PC-9 (cell line): Measurements from ENCODE around the gene XRCC3. TPM values are rescaled to one million over a fixed set of nuclear protein-coding genes. Genes with fewer than 3 reads are reported as not detected.

Experiments
- BruUV-seq: library from RNA; stranded (reverse); fragments of 400-500 nt; replicated peaks from 2 replicates; lab custom pipeline; 2021; lab: Mats Ljungman, UMichigan
- CTCF ChIA-PET: fragments of 300-600 bp; sonication (Branson Sonifier 250); formaldehyde crosslinking; loops from one replicate; lab custom pipeline; 2022; ENCODE audit warnings: antibody characterized with exemption; lab: Charles Lee
- POLR2A ChIA-PET: fragments of 300-600 bp; sonication (Branson Sonifier 250); formaldehyde crosslinking; loops from one replicate; lab custom pipeline; 2022; ENCODE audit warnings: antibody characterized with exemption; ENCODE audit not compliant: unreplicated experiment; lab: Charles Lee
- DNase-seq, 2 experiments: peaks; one replicate each; pipeline versions ENCODE4 v3.0.0 to v3.0.0-alpha.2; 2015 to 2022; ENCODE audit warnings: mixed read lengths in 1 of 2
- H2AFZ ChIP-seq: fragments of 200-600 bp; sonication (generic); 2 replicates; pipeline ENCODE4 v1.8.1; 2017; ENCODE audit warnings: antibody characterized with exemption
- H3F3A ChIP-seq: fragments of 200-600 bp; sonication (generic); 2 replicates; pipeline ENCODE4 v1.8.1; 2017; ENCODE audit warnings: antibody characterized with exemption, mild to moderate bottlenecking, low read depth; ENCODE audit not compliant: insufficient read depth
- H3K27ac ChIP-seq: fragments of 200-600 bp; sonication (generic); 2 replicates; pipeline ENCODE4 v1.6.1; 2016; ENCODE audit warnings: mixed run types
- H3K27me3 ChIP-seq: fragments of 200-600 bp; sonication (generic); 2 replicates; pipeline ENCODE4 v1.6.1; 2016; ENCODE audit warnings: low read depth, mixed run types; ENCODE audit not compliant: insufficient read depth
- H3K36me3 ChIP-seq: fragments of 200-600 bp; sonication (generic); 2 replicates; pipeline ENCODE4 v1.6.1; 2016; ENCODE audit warnings: low read depth, mixed run types
- H3K4me1 ChIP-seq: fragments of 200-600 bp; sonication (generic); replicated peaks from 2 replicates; pipeline ENCODE4 v1.6.1; 2016; ENCODE audit warnings: mixed run types; ENCODE audit not compliant: insufficient read depth
- H3K4me2 ChIP-seq: fragments of 200-600 bp; sonication (generic); 2 replicates; pipeline ENCODE4 v1.6.1; 2017; ENCODE audit warnings: mixed run types
- H3K4me3 ChIP-seq: fragments of 200-600 bp; sonication (generic); 2 replicates; pipeline ENCODE4 v1.6.1; 2016; ENCODE audit warnings: mixed run types
- H3K79me2 ChIP-seq: fragments of 200-600 bp; sonication (generic); 2 replicates; pipeline ENCODE4 v1.6.1; 2017; ENCODE audit warnings: low read depth, mixed run types
- H3K9me2 ChIP-seq: fragments of 200-600 bp; sonication (generic); 2 replicates; pipeline ENCODE4 v1.8.1; 2017; ENCODE audit warnings: mild to moderate bottlenecking; ENCODE audit not compliant: insufficient read depth
- H3K9me3 ChIP-seq: fragments of 200-600 bp; sonication (generic); 2 replicates; pipeline ENCODE4 v1.8.1; 2016; ENCODE audit warnings: low read depth; ENCODE audit not compliant: insufficient read depth
- H4K20me1 ChIP-seq: fragments of 200-600 bp; sonication (generic); 2 replicates; pipeline ENCODE4 v1.8.1; 2017; ENCODE audit not compliant: insufficient read depth
- EZH2 ChIP-seq: fragments of 200-600 bp; sonication (generic); IDR thresholded peaks from 2 replicates; pipeline ENCODE4 v1.8.0; 2017; ENCODE audit warnings: antibody characterized with exemption, low read depth
- intact Hi-C: fragments of 100-400 bp; cut with micrococcal nuclease; formaldehyde crosslinking; loops from one replicate; pipeline ENCODE4 v1.10.0; 2022; ENCODE audit not compliant: unreplicated experiment
- total RNA-seq: library from RNA; stranded (reverse); gene quantifications from 2 replicates; pipeline ENCODE4 v1.2.3, GENCODE V29; 2021
- TF ChIP-seq, protein P1 (sequence below): fragments of 200-600 bp; sonication (generic); conservative IDR thresholded peaks from 2 replicates; pipeline ENCODE4 v1.6.1; 2017; ENCODE audit warnings: mixed run types, antibody characterized with exemption, mild to moderate bottlenecking, moderate library complexity

The XRCC3 gene
- total RNA-seq, 1 experiment from 2014 or later, result 65.1 TPM

DNA sequence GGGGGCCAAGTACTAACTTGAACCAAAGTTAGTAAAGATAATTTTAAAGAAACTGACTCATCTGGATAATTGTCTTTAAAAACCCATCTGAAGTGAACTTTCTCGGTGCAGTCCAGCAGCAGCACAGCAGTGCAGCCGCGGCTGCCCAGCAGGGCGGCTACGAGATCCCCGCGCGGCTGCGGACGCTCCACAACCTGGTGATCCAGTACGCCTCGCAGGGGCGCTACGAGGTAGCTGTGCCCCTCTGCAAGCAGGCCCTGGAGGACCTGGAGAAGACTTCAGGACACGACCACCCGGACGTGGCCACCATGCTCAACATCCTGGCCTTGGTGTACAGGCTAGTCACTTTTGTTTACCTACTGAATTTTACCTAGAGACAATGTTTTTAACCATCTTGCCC lies 52.7 kb downstream of the XRCC3 start:
- no peaks in the 10 kb centered on the region for H3K9me2 ChIP-seq
- H3K79me2 ChIP-seq, result peaks cover 31% of the 10 kb centered on the region; the same call in 1 of the 2 replicates
- H2AFZ ChIP-seq, result no peak overlapping the region
- no peaks in the 10 kb centered on the region for H3K27me3 ChIP-seq
- H3K4me2 ChIP-seq, result no peak overlapping the region
- intact Hi-C loops, result no loop called here
- H3K4me3 ChIP-seq, result no peak overlapping the region
- TF ChIP-seq EZH2, result no peak
- TF ChIP-seq, protein P1, sequence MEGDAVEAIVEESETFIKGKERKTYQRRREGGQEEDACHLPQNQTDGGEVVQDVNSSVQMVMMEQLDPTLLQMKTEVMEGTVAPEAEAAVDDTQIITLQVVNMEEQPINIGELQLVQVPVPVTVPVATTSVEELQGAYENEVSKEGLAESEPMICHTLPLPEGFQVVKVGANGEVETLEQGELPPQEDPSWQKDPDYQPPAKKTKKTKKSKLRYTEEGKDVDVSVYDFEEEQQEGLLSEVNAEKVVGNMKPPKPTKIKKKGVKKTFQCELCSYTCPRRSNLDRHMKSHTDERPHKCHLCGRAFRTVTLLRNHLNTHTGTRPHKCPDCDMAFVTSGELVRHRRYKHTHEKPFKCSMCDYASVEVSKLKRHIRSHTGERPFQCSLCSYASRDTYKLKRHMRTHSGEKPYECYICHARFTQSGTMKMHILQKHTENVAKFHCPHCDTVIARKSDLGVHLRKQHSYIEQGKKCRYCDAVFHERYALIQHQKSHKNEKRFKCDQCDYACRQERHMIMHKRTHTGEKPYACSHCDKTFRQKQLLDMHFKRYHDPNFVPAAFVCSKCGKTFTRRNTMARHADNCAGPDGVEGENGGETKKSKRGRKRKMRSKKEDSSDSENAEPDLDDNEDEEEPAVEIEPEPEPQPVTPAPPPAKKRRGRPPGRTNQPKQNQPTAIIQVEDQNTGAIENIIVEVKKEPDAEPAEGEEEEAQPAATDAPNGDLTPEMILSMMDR, result no peak
- no TSS peak for BruUV-seq
- no peaks in the 10 kb centered on the region for H3K4me1 ChIP-seq
- H4K20me1 ChIP-seq, result peaks cover 50% of the 10 kb centered on the region
- CTCF ChIA-PET, result no interaction called here
- peaks cover 51% of the 10 kb centered on the region for H3K36me3 ChIP-seq
- no peak overlapping the region for H3K27ac ChIP-seq
- H3K9me3 ChIP-seq, result no peaks in the 10 kb centered on the region
- H3F3A ChIP-seq, result peaks cover 29% of the 10 kb centered on the region
- POLR2A ChIA-PET, result no interaction called here
- no peak for DNase-seq

DNA sequence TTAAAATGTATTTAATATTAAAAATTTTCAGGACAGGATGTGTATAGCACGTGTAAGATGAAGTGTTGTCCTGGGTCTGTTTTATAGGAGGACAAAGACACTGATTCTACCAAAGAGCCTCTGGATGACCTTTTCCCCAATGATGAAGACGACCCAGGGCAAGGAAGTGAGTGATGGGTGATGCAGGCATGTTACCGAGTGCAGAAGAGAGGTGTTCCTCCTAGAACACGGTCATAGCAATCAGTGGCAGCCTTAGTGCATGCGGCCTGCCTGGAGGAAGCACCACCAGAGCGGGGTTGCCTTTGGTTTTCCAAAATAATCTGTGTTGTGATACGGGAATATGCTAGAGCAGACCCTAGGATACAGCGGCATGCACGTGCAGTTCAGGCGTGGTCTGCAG lies 53.2 kb downstream of the XRCC3 start:
- ChIA-PET POLR2A (no interaction called here), CTCF (no interaction called here)
- H3K4me1 ChIP-seq, result no peaks in the 10 kb centered on the region
- no peak overlapping the region for H3K4me3 ChIP-seq
- TF ChIP-seq, protein P1, result no peak
- TF ChIP-seq EZH2, result no peak
- peaks cover 24% of the 10 kb centered on the region for H3F3A ChIP-seq
- H3K79me2 ChIP-seq, result peaks cover 31% of the 10 kb centered on the region; the same call in 1 of the 2 replicates
- H3K27me3 ChIP-seq, result no peaks in the 10 kb centered on the region
- peaks cover 50% of the 10 kb centered on the region for H3K36me3 ChIP-seq
- no TSS peak for BruUV-seq
- H3K9me3 ChIP-seq, result no peaks in the 10 kb centered on the region
- H4K20me1 ChIP-seq, result peaks cover 46% of the 10 kb centered on the region
- no peak for DNase-seq
- no peak overlapping the region for H2AFZ ChIP-seq
- H3K4me2 ChIP-seq, result no peak overlapping the region
- no peaks in the 10 kb centered on the region for H3K9me2 ChIP-seq
- intact Hi-C loops, result no loop called here
- no peak overlapping the region for H3K27ac ChIP-seq

DNA sequence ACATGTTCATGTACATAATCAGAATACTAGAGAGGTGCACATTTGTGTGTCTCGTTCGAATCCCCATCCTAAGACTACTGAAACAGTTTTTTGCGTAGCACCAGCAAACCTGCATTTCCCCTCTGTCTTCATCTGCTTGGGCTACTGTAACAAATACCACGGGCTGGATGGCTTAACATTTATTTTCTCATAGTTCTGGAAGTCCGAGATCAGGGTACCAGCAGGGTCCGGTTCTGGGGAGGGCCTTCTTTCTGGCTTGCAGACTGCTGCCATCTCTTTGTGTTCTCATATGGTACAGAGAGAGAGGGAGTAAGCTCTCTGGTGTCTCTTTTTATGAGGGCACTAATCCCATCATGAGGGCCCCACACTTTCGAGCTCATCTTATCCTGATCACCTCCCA lies 55.6 kb downstream of the XRCC3 start:
- Histone ChIP-seq H3K9me2 (no peaks in the 10 kb centered on the region), H3K4me2 (no peak overlapping the region), H3K36me3 (peaks cover 60% of the 10 kb centered on the region), H3K9me3 (no peaks in the 10 kb centered on the region), H3K27me3 (no peaks in the 10 kb centered on the region), H3K27ac (no peak overlapping the region), H3K79me2 (peaks cover 35% of the 10 kb centered on the region; the same call in 1 of the 2 replicates), H3F3A (peaks cover 32% of the 10 kb centered on the region), H4K20me1 (peaks cover 28% of the 10 kb centered on the region; the same call in 1 of the 2 replicates), H3K4me3 (no peak overlapping the region), H3K4me1 (peaks cover 11% of the 10 kb centered on the region), H2AFZ (no peak overlapping the region)
- intact Hi-C loops, result loop anchor here (10.0 kb wide), 1 partner anchor 155 kb away; no protein-coding TSS in a partner anchor
- no peak for DNase-seq
- CTCF ChIA-PET, result interaction anchor here (0.6 kb wide), 1 partner anchor 59 kb away, joined by 5 read pairs; no protein-coding TSS in a partner anchor
- POLR2A ChIA-PET, result no interaction called here
- TF ChIP-seq, protein P1, result no peak
- BruUV-seq, result no TSS peak
